Activated CD8-positive, alpha-beta memory T cell treated with anti-CD3 and anti-CD28 coated beads, Interleukin-2, amount 10 ng/mL, durations not matched to agents 7 days and 5 days (primary cell): ENCODE measurements around the gene AK3. TPM values are rescaled to one million over a fixed set of nuclear protein-coding genes. Genes with fewer than 3 reads are reported as not detected.
A peak's percentile ranks its signal among the peaks of the same experiment; 100 is the strongest.

Experiments used
- ATAC-seq: fragments of 150-1000 bp; cut with Tn5 transposase; one replicate; pipeline ENCODE4 v1.10.0; 2021; ENCODE audit warnings: moderate library complexity
- CTCF ChIA-PET: fragments of 350-600 bp; sonication (Branson Sonifier 250); formaldehyde crosslinking; loops from one replicate; lab custom pipeline; 2021; ENCODE audit warnings: antibody characterized with exemption; lab: Charles Lee
- DNase-seq: peaks from one replicate; pipeline ENCODE4 v3.0.0-alpha.2; 2020
- H3K27ac Mint-ChIP-seq: one replicate; pipeline ENCODE4 v1.8.0; 2021; ENCODE audit warnings: mild to moderate bottlenecking, mixed read lengths
- H3K27me3 Mint-ChIP-seq: one replicate; pipeline ENCODE4 v1.8.0; 2021; ENCODE audit warnings: mixed read lengths
- H3K36me3 Mint-ChIP-seq: one replicate; pipeline ENCODE4 v1.8.0; 2021; ENCODE audit warnings: mild to moderate bottlenecking, mixed read lengths
- H3K4me1 Mint-ChIP-seq: one replicate; pipeline ENCODE4 v1.8.0; 2021; ENCODE audit warnings: mixed read lengths
- H3K4me3 Mint-ChIP-seq: one replicate; pipeline ENCODE4 v1.8.0; 2021; ENCODE audit warnings: mild to moderate bottlenecking, moderate library complexity, mixed read lengths
- H3K9me3 Mint-ChIP-seq: one replicate; pipeline ENCODE4 v1.8.0; 2022; ENCODE audit warnings: low read depth, mixed read lengths
- total RNA-seq, 2 experiments: library from RNA; stranded (reverse); gene quantifications; one replicate each; pipeline ENCODE4 v1.2.3, GENCODE V29; 2021

Gene AK3
- total RNA-seq, 2 experiments from 2014 or later: 35.6 to 35.8 TPM

DNA sequence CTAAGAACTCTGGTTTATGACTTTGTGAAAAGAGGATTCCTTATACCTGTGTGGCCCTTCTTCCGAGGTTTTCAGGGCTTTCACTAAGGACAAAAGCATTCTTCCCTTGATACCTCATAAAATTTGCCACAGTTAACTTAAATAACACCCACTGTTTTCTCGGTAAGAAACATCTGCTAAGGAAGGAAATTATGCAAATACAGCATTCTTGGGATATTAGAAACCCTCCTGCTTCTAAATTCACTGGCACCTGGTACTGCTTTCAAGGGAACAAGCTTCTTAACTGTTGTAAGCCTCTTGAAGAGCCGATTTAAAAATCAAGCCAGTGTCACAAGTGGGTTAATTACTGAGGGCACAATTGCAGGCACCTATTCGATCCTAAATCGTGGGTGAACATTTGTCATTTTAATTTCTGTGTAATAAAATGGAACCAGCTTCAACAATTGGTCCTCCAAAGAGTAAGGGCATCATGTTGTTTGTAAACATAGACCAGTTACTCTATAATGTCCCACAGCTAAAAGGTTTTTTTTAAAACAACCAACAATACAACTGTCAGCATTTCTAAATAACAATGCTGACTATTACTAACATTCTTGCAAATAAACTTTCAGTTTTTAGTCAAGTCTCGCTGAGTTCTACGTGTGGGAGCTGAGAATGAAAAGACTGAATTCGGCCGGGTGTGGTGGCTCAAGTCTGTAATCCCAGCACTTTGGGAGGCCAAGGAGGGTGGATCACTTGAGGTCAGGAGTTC is 26.6 kb downstream of the AK3 start:
- DNase-seq: no peak
- no peak for ATAC-seq
- H3K9me3 Mint-ChIP-seq: peaks cover 3% of the 10 kb centered on the region
- no peak overlapping the region for H3K27ac Mint-ChIP-seq
- H3K4me3 Mint-ChIP-seq: no peak overlapping the region
- no peaks in the 10 kb centered on the region for H3K27me3 Mint-ChIP-seq
- H3K4me1 Mint-ChIP-seq: no peaks in the 10 kb centered on the region
- CTCF ChIA-PET: no interaction called here
- peaks cover 59% of the 10 kb centered on the region for H3K36me3 Mint-ChIP-seq

- Mint-ChIP-seq H3K4me1 (no peaks in the 10 kb centered on the region), H3K27me3 (no peaks in the 10 kb centered on the region), H3K9me3 (peaks cover 3% of the 10 kb centered on the region), H3K27ac (no peak overlapping the region), H3K4me3 (no peak overlapping the region), H3K36me3 (peaks cover 61% of the 10 kb centered on the region)
- ATAC-seq (no peak), DNase-seq (no peak)
- CTCF ChIA-PET: no interaction called here
Observed at GRCh38 chr9:4713849-4714248, 27.2 kb downstream of the AK3 start.

- Mint-ChIP-seq H3K27me3 (no peaks in the 10 kb centered on the region), H3K4me1 (peaks cover 8% of the 10 kb centered on the region), H3K9me3 (peaks cover 3% of the 10 kb centered on the region), H3K27ac (no peak overlapping the region), H3K4me3 (no peak overlapping the region), H3K36me3 (peaks cover 55% of the 10 kb centered on the region)
- CTCF ChIA-PET: interaction anchor here (1.2 kb wide), 1 partner anchor 11 kb away, joined by 3 read pairs; no protein-coding TSS in a partner anchor
- DNase-seq (no peak), ATAC-seq (no peak)
Observed at GRCh38 chr9:4709380-4709779, 31.6 kb downstream of the AK3 start.

DNA sequence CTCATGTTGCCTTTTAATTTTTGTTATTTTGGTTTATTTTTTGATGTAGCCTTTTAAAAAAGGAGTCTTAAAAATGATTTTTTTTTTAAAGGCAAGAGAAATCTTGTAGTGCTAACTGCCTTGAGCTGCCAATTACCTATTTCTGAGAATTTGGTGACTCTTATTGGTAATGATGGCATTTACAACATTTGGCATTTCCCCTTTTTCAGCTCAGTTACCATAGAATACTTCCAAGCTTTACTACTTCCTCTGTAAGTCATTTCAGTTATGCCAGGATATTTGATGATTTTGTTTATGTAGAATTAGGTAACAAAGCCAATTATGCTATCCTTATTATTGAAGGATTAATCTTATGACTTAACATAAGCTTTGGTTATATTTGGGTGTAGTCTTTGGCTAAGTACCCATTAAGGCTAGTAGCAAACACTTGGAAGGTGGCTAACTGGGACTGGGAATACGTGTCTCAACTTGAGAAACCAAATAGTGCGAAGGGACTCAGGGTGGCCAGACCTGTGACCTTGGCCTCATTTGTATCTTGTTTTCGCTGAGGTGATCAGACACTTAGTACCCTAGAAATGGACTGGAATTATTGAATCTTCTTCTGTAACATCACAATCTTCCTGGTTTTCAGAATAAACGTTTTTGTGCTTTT is 33.9 kb downstream of the AK3 start:
- peaks cover 59% of the 10 kb centered on the region for H3K36me3 Mint-ChIP-seq
- H3K9me3 Mint-ChIP-seq: no peaks in the 10 kb centered on the region
- CTCF ChIA-PET: interaction anchor here (1.1 kb wide), 1 partner anchor 33 kb away, joined by 3 read pairs; no protein-coding TSS in a partner anchor
- peaks cover 8% of the 10 kb centered on the region for H3K4me1 Mint-ChIP-seq
- H3K27ac Mint-ChIP-seq: no peak overlapping the region
- no peak for DNase-seq
- no peak for ATAC-seq
- no peaks in the 10 kb centered on the region for H3K27me3 Mint-ChIP-seq
- no peak overlapping the region for H3K4me3 Mint-ChIP-seq

DNA sequence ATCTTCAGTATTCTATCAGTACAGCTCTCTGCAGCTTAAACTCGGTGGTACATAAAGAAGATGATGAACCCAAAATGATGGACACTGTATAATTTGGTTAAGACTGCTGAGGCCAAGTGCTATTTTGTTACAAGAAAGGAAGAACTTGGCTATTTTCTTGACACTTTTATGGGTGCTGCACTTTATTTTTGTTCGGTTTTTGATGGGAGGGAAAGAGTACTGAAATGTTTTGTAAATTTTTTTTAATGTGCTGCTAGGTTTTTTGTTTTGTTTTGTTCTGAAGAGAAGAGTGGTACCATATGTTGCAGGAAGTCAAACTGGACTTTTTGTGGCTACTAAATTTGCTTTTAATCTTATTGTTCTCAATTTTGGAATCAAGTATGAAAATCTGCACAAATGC is 35.0 kb downstream of the AK3 start:
- H3K4me3 Mint-ChIP-seq: no peak overlapping the region
- H3K36me3 Mint-ChIP-seq: peaks cover 62% of the 10 kb centered on the region

DNA sequence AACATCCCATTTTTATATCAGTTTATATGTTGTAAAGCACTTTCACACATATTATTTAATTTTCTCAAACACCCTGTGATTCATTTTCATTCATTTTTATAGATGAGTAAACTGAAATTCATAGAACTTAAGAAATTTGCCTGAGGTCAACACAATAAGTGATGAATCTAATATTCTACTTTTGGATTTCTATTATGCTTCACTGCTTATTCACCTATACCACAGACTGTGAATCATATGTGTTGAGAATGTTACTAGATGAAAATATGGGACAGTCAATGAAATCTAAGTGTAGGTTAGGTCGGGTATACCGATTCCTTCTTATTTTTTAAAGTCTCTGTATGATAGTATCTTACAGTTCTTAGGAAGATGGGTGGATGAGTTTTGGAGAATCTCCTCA is 36.9 kb downstream of the AK3 start:
- Mint-ChIP-seq H3K9me3 (no peaks in the 10 kb centered on the region), H3K4me1 (peaks cover 8% of the 10 kb centered on the region), H3K27ac (no peak overlapping the region), H3K36me3 (peaks cover 60% of the 10 kb centered on the region), H3K4me3 (no peak overlapping the region), H3K27me3 (no peaks in the 10 kb centered on the region)
- no peak for DNase-seq
- ATAC-seq: no peak
- CTCF ChIA-PET: no interaction called here

More for the DNA sequence above, 35.0 kb downstream of the AK3 start:
- DNase-seq: no peak
- CTCF ChIA-PET: no interaction called here
- peaks cover 8% of the 10 kb centered on the region for H3K4me1 Mint-ChIP-seq
- H3K27ac Mint-ChIP-seq: no peak overlapping the region
- no peaks in the 10 kb centered on the region for H3K9me3 Mint-ChIP-seq
- no peaks in the 10 kb centered on the region for H3K27me3 Mint-ChIP-seq
- no peak for ATAC-seq

- DNase-seq: no peak
- Mint-ChIP-seq H3K9me3 (no peaks in the 10 kb centered on the region), H3K4me1 (no peaks in the 10 kb centered on the region), H3K36me3 (peaks cover 50% of the 10 kb centered on the region), H3K27me3 (no peaks in the 10 kb centered on the region), H3K27ac (no peak overlapping the region), H3K4me3 (no peak overlapping the region)
- no peak for ATAC-seq
- CTCF ChIA-PET: no interaction called here
Observed at GRCh38 chr9:4701526-4701925, 39.5 kb downstream of the AK3 start.

DNA sequence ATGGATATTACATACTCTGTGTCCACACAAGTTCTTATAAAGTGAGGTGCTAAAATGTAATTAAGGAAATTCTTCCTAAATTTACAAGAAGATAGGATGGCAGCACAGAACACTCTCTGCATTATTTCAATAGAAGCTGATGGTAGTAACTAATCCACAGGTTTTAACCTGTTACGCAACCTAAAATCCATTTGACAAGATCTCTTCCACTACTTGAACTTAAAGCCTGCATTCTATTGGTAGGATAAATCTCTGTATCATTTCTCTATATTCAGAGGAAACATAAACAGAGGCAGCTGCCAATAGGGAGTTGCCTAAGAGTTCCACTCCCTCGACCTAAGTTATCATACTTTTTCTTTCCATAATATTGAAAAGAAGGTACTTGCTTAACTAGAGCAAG is 40.1 kb downstream of the AK3 start:
- H3K27me3 Mint-ChIP-seq: no peaks in the 10 kb centered on the region
- H3K36me3 Mint-ChIP-seq: peaks cover 50% of the 10 kb centered on the region
- H3K4me1 Mint-ChIP-seq: peaks cover 3% of the 10 kb centered on the region
- CTCF ChIA-PET: no interaction called here
- no peak for ATAC-seq
- DNase-seq: no peak
- no peak overlapping the region for H3K27ac Mint-ChIP-seq
- H3K9me3 Mint-ChIP-seq: no peaks in the 10 kb centered on the region
- H3K4me3 Mint-ChIP-seq: no peak overlapping the region

DNA sequence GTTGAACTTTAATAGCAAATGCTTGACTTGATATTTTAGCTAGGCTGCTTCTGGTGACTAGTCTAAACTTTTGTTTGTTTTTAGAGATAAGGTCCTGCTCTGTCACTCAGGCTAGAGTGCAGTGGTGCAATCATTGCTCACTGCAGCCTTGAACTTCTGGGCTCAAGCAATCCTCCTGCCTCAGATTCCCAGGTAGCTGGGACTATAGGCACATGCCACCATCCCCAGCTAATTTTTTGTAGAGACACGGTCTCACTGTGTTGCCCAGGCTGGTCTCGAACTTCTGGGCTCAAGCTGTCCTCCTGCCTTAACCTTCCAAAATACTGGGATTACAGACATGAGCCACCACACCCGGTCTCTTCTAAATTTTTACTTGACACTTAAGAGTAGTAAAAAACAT is 40.9 kb downstream of the AK3 start:
- CTCF ChIA-PET: no interaction called here
- ATAC-seq (no peak), DNase-seq (no peak)
- Mint-ChIP-seq H3K4me3 (no peak overlapping the region), H3K36me3 (peaks cover 46% of the 10 kb centered on the region), H3K9me3 (no peaks in the 10 kb centered on the region), H3K27me3 (no peaks in the 10 kb centered on the region), H3K27ac (no peak overlapping the region), H3K4me1 (peaks cover 3% of the 10 kb centered on the region)

DNA sequence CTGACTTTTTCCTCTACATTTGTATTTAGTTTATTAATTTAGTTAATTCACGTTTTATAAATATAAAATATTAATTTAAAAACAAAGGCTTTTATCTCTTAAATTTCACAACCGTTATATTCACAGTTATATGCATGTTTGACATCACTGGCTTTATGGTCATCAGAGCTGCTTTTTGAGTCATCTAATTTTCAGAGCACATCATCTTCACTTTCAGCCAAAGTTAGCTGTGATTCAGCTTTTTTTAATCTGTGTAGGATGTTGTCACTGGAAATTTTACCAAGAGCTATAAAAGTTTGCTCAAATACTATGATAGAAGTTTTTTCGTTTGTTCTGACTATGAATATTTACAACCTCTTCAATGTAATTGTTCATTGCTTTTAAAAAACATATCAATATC is 49.2 kb downstream of the AK3 start:
- Mint-ChIP-seq H3K4me1 (peaks cover 18% of the 10 kb centered on the region), H3K27ac (no peak overlapping the region), H3K27me3 (no peaks in the 10 kb centered on the region), H3K36me3 (peaks cover 33% of the 10 kb centered on the region), H3K9me3 (no peaks in the 10 kb centered on the region), H3K4me3 (no peak overlapping the region)
- CTCF ChIA-PET: no interaction called here
- ATAC-seq (no peak), DNase-seq (no peak)

DNA sequence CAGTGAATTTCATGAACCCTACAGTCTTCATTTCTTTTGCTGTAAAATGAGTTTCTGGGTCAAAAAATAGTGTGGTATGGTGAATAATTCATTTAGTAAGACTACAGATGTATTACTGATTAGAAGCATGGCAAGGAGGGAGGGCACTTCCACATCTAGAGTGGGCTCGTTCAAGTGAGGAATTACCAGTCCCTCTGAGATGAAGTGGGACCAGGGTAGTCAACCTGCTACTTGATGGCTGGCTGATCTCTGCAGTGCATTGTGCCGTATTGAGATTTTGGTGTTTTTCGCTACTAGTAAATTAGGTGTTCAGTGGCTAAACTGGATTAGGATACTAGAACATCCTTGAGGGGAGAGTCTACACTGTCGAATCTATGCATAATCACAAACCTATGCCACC is 50.9 kb downstream of the AK3 start:
- CTCF ChIA-PET: no interaction called here
- Mint-ChIP-seq H3K4me1 (peaks cover 21% of the 10 kb centered on the region), H3K27me3 (no peaks in the 10 kb centered on the region), H3K9me3 (no peaks in the 10 kb centered on the region), H3K4me3 (no peak overlapping the region), H3K27ac (no peak overlapping the region), H3K36me3 (peaks cover 38% of the 10 kb centered on the region)
- DNase-seq (no peak), ATAC-seq (no peak)

DNA sequence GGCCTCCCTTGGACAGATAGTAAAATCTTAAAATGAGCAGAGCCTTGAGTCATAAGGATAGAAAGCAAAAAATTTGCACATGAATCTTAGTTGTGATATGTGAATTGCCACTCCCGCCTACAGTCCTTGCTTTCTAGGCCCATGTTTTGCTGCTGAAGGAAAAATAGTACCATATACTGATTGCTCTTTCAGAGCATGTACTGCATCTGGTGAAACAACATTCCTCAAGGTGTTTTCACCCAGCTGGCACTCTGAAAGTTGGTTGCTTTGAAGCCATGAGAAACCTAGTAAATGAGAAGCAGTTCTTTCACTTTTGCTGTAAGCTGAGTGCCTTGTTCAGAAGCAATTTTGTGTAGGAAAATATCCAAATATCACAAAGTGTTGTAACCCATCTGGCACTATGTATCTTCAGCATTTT is 51.3 kb downstream of the AK3 start:
- Mint-ChIP-seq H3K4me3 (no peak overlapping the region), H3K4me1 (peaks cover 21% of the 10 kb centered on the region), H3K9me3 (no peaks in the 10 kb centered on the region), H3K27ac (no peak overlapping the region), H3K36me3 (peaks cover 39% of the 10 kb centered on the region), H3K27me3 (no peaks in the 10 kb centered on the region)
- CTCF ChIA-PET: no interaction called here
- ATAC-seq (peak; percentile 47), DNase-seq (no peak)

- H3K9me3 Mint-ChIP-seq: no peaks in the 10 kb centered on the region
- no peak overlapping the region for H3K4me3 Mint-ChIP-seq
- DNase-seq (no peak), ATAC-seq (no peak)
- H3K27ac Mint-ChIP-seq: no peak overlapping the region
- CTCF ChIA-PET: no interaction called here
- H3K36me3 Mint-ChIP-seq: peaks cover 40% of the 10 kb centered on the region
- H3K4me1 Mint-ChIP-seq: peaks cover 21% of the 10 kb centered on the region
- H3K27me3 Mint-ChIP-seq: no peaks in the 10 kb centered on the region
Observed at GRCh38 chr9:4689021-4689420, 52.0 kb downstream of the AK3 start.

- CTCF ChIA-PET: no interaction called here
- ATAC-seq (no peak), DNase-seq (no peak)
- no peak overlapping the region for H3K27ac Mint-ChIP-seq
- no peak overlapping the region for H3K4me3 Mint-ChIP-seq
- H3K36me3 Mint-ChIP-seq: peaks cover 38% of the 10 kb centered on the region
- peaks cover 24% of the 10 kb centered on the region for H3K4me1 Mint-ChIP-seq
- H3K9me3 Mint-ChIP-seq: no peaks in the 10 kb centered on the region
- H3K27me3 Mint-ChIP-seq: no peaks in the 10 kb centered on the region
Observed at GRCh38 chr9:4686584-4686983, 54.4 kb downstream of the AK3 start.
